OCI-LY7 (cell line): ENCODE results near the gene GRIK2. TPM values are rescaled to one million over a fixed set of nuclear protein-coding genes. Genes with fewer than 3 reads are reported as not detected.

Source experiments
- BruUV-seq: library from RNA; stranded (reverse); fragments of 400-500 nt; replicated peaks from 2 replicates; lab custom pipeline; 2021; lab: Mats Ljungman, UMichigan
- CTCF ChIA-PET: fragments of 300-600 bp; sonication (Branson Sonifier 250); formaldehyde crosslinking; loops from one replicate; lab custom pipeline; 2022; ENCODE audit warnings: antibody characterized with exemption; ENCODE audit not compliant: unreplicated experiment; lab: Charles Lee
- POLR2A ChIA-PET: fragments of 300-600 bp; sonication (Branson Sonifier 250); formaldehyde crosslinking; loops from one replicate; lab custom pipeline; 2022; ENCODE audit warnings: antibody characterized with exemption; lab: Charles Lee
- DNase-seq: peaks from one replicate; pipeline ENCODE4 v3.0.0-alpha.2; 2015; ENCODE audit warnings: low spot score
- H2AFZ ChIP-seq: fragments of 200-600 bp; sonication (generic), shearing (Covaris generic); 2 replicates; pipeline ENCODE4 v1.6.1; 2014; ENCODE audit warnings: mild to moderate bottlenecking, antibody characterized with exemption, low read length, moderate library complexity
- H3K27ac ChIP-seq: fragments of 200-600 bp; sonication (generic); 2 replicates; pipeline ENCODE4 v1.5.1; 2014; ENCODE audit warnings: mixed run types, low read depth, mild to moderate bottlenecking, moderate library complexity, low read length, inconsistent platforms; ENCODE audit not compliant: poor library complexity, severe bottlenecking
- H3K36me3 ChIP-seq: fragments of 200-600 bp; sonication (generic); 2 replicates; pipeline ENCODE4 v1.6.1; 2014; ENCODE audit warnings: mild to moderate bottlenecking, antibody characterized with exemption, low read length, moderate library complexity, mixed read lengths; ENCODE audit not compliant: insufficient read depth
- H3K4me1 ChIP-seq: fragments of 200-600 bp; sonication (generic); 2 replicates; pipeline ENCODE4 v1.5.1; 2014; ENCODE audit warnings: mild to moderate bottlenecking, low read length; ENCODE audit not compliant: insufficient read depth, poor library complexity, severe bottlenecking
- H3K4me2 ChIP-seq: fragments of 200-600 bp; sonication (generic); 2 replicates; pipeline ENCODE4 v1.6.1; 2014; ENCODE audit warnings: mild to moderate bottlenecking, low read length
- H3K4me3 ChIP-seq: fragments of 200-600 bp; sonication (generic); 2 replicates; pipeline ENCODE4 v1.5.1; 2014; ENCODE audit warnings: mild to moderate bottlenecking, low read depth, low read length; ENCODE audit not compliant: poor library complexity, severe bottlenecking
- H3K79me2 ChIP-seq: fragments of 200-600 bp; sonication (generic); 2 replicates; pipeline ENCODE4 v1.6.1; 2016; ENCODE audit warnings: low read depth, mild to moderate bottlenecking, low read length, moderate library complexity, mixed read lengths; ENCODE audit not compliant: insufficient read depth
- H3K9me2 ChIP-seq: fragments of 200-600 bp; sonication (generic); 2 replicates; pipeline ENCODE4 v1.6.1; 2016; ENCODE audit warnings: mild to moderate bottlenecking, low read length, mixed read lengths; ENCODE audit not compliant: insufficient read depth
- H3K9me3 ChIP-seq: fragments of 200-600 bp; sonication (generic); 2 replicates; pipeline ENCODE4 v1.6.1; 2014; ENCODE audit warnings: mild to moderate bottlenecking, mixed run types, low read length, mixed read lengths
- H4K20me1 ChIP-seq: fragments of 200-600 bp; sonication (generic); 2 replicates; pipeline ENCODE4 v1.6.1; 2014; ENCODE audit warnings: mild to moderate bottlenecking, antibody characterized with exemption, low read length, moderate library complexity, mixed read lengths; ENCODE audit not compliant: insufficient read depth
- EZH2phosphoT487 ChIP-seq: fragments of 200-600 bp; sonication (generic); IDR thresholded peaks from 2 replicates; pipeline ENCODE4 v1.6.1; 2018; ENCODE audit warnings: low read depth, borderline replicate concordance, mild to moderate bottlenecking, mixed run types, antibody characterized with exemption, low read length, moderate library complexity, mixed read lengths
- intact Hi-C: fragments of 100-400 bp; cut with micrococcal nuclease; formaldehyde crosslinking; loops from one replicate; pipeline ENCODE4 v1.10.0; 2022; ENCODE audit not compliant: unreplicated experiment
- total RNA-seq, 2 experiments: library from RNA; depleted of rRNA in 1 of 2; stranded (reverse); fragments of >200 nt in 1 of 2; shearing (Covaris generic) in 1 of 2; gene quantifications; 2 replicates each; pipeline ENCODE4 v1.2.3, GENCODE V29; 2014 to 2022
- TF ChIP-seq, protein P1 (sequence below): fragments of 200-600 bp; sonication (generic); conservative IDR thresholded peaks from 2 replicates; pipeline ENCODE4 v1.5.1; 2014; ENCODE audit warnings: mild to moderate bottlenecking, antibody characterized with exemption, low read length, moderate library complexity, mixed read lengths

Gene GRIK2
- total RNA-seq, 2 experiments from 2014 or later, result not detected

DNA sequence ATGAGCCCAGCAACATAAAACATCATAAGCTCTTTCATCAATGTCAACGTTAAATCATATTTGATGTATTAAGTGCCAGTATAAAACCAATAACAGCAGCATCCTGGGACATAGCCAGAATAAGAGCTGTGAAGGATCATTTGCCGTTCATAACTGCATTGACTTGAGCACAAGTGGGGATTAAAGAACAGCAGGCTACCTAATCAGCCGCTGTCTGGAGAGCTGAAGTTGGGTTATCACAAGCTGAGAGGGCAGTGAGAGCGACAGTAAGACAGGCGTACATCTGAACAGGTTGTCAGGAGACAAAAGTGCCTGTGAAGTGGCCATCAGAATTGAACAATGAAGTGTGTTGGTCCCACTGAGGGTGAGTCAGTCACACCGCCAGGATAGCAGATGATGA, 269.6 kb downstream of the GRIK2 start:
- Histone ChIP-seq H4K20me1 (no peaks in the 10 kb centered on the region), H2AFZ (no peak overlapping the region), H3K9me3 (no peaks in the 10 kb centered on the region), H3K4me2 (no peak overlapping the region), H3K36me3 (no peaks in the 10 kb centered on the region), H3K79me2 (no peaks in the 10 kb centered on the region), H3K27ac (no peak overlapping the region), H3K4me3 (no peak overlapping the region), H3K9me2 (no peaks in the 10 kb centered on the region), H3K4me1 (no peaks in the 10 kb centered on the region)
- ChIA-PET POLR2A (interaction anchor here (0.7 to 1.1 kb wide), 2 partner anchors 10 to 12 kb away, joined by 3 to 5 read pairs; no protein-coding TSS in a partner anchor), CTCF (no interaction called here)
- no peak for DNase-seq
- no TSS peak for BruUV-seq
- intact Hi-C loops, result no loop called here
- no peak for TF ChIP-seq EZH2phosphoT487
- TF ChIP-seq, protein P1, sequence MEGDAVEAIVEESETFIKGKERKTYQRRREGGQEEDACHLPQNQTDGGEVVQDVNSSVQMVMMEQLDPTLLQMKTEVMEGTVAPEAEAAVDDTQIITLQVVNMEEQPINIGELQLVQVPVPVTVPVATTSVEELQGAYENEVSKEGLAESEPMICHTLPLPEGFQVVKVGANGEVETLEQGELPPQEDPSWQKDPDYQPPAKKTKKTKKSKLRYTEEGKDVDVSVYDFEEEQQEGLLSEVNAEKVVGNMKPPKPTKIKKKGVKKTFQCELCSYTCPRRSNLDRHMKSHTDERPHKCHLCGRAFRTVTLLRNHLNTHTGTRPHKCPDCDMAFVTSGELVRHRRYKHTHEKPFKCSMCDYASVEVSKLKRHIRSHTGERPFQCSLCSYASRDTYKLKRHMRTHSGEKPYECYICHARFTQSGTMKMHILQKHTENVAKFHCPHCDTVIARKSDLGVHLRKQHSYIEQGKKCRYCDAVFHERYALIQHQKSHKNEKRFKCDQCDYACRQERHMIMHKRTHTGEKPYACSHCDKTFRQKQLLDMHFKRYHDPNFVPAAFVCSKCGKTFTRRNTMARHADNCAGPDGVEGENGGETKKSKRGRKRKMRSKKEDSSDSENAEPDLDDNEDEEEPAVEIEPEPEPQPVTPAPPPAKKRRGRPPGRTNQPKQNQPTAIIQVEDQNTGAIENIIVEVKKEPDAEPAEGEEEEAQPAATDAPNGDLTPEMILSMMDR, result no peak

DNA sequence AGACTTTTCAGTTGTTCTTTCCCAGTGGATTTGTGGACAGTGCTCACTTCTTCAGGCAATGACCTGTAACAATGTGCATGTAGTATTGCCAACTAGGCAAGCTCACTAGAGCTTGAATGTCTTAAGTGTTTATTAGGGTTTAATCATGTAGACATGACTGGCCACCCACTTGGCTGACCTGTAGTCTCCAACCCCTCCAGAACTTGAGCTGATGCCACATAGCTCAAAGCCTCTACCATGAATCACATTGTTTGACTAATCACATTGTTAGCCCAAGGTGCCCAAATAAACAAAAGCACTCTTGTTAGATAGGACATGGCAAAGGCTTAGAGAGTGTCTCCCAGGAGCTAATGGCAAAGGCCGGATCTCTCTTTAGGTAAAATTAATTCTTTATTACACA, 272.7 kb downstream of the GRIK2 start:
- intact Hi-C loops, result no loop called here
- no peak for DNase-seq
- H3K4me3 ChIP-seq, result no peak overlapping the region
- no peak overlapping the region for H2AFZ ChIP-seq
- H3K9me2 ChIP-seq, result no peaks in the 10 kb centered on the region
- H3K36me3 ChIP-seq, result no peaks in the 10 kb centered on the region
- H3K9me3 ChIP-seq, result no peaks in the 10 kb centered on the region
- no TSS peak for BruUV-seq
- H3K4me1 ChIP-seq, result no peaks in the 10 kb centered on the region
- CTCF ChIA-PET, result no interaction called here
- no peaks in the 10 kb centered on the region for H4K20me1 ChIP-seq
- POLR2A ChIA-PET, result interaction anchor here (0.5 kb wide), 1 partner anchor 172 kb away, joined by 3 read pairs; no protein-coding TSS in a partner anchor
- no peak overlapping the region for H3K27ac ChIP-seq
- H3K79me2 ChIP-seq, result no peaks in the 10 kb centered on the region
- H3K4me2 ChIP-seq, result no peak overlapping the region
- TF ChIP-seq, protein P1, result no peak

DNA sequence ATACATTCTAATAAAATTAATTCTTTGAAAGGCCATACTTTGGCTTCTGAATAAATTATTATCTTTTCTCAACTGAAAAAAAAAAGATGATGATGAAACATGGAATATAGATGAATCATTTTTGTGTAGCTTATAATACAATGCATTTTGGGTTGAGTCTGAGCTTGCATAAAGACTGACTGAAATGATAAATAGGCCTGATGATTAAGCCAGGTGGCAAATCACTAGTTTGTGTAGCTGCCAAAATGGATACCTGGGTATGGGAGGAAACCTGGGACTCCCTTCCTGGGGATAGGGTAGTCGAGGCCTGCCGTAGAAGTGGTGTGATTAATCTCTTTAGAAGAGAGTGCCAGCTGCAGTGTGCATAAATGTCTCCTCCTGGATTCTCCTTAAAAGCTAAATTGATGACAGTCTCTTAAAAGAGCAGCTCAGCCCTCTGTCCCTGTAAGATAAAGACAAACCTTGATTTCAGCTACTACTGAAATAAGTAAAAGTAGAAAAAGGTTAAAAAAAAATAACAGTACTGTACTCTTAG, 275.1 kb downstream of the GRIK2 start:
- Histone ChIP-seq H2AFZ (no peak overlapping the region), H3K4me1 (no peaks in the 10 kb centered on the region), H4K20me1 (no peaks in the 10 kb centered on the region), H3K4me3 (no peak overlapping the region), H3K9me2 (no peaks in the 10 kb centered on the region), H3K36me3 (no peaks in the 10 kb centered on the region), H3K9me3 (no peaks in the 10 kb centered on the region), H3K4me2 (no peak overlapping the region), H3K79me2 (no peaks in the 10 kb centered on the region), H3K27ac (no peak overlapping the region)
- TF ChIP-seq, protein P1, result no peak
- TF ChIP-seq EZH2phosphoT487, result no peak
- no peak for DNase-seq
- POLR2A ChIA-PET, result interaction anchor here (0.8 kb wide), 1 partner anchor 22 kb away, joined by 3 read pairs; no protein-coding TSS in a partner anchor
- no TSS peak for BruUV-seq
- CTCF ChIA-PET, result no interaction called here
- intact Hi-C loops, result no loop called here
